HCT116 (cell line): ENCODE data around the gene NXN.

Experiments used
- CBX3 ChIP-seq: IDR thresholded peaks from 2 replicates; pipeline ENCODE4 v1.6.1; 2012; ENCODE audit warnings: low read depth
- ELF1 ChIP-seq: IDR thresholded peaks from 2 replicates; pipeline ENCODE4 v1.6.1; 2012; ENCODE audit warnings: low read depth, borderline replicate concordance
- EZH2 ChIP-seq: fragments of 200-600 bp; sonication (generic); IDR thresholded peaks from 2 replicates; pipeline ENCODE4 v1.6.1; 2017; ENCODE audit warnings: antibody characterized with exemption, mixed run types
- EZH2phosphoT487 ChIP-seq: fragments of 200-600 bp; IDR thresholded peaks from 2 replicates; pipeline ENCODE4 v1.6.1; 2018; ENCODE audit warnings: antibody characterized with exemption, borderline replicate concordance
- JUND ChIP-seq: IDR thresholded peaks from 2 replicates; pipeline ENCODE4 v1.6.1; 2012
- POLR2A ChIP-seq: IDR thresholded peaks from 2 replicates; pipeline ENCODE4 v1.7.0; 2011; ENCODE audit warnings: borderline replicate concordance; ENCODE audit not compliant: insufficient read depth, insufficient read length; ENCODE audit errors: extremely low read depth
- POLR2AphosphoS5 ChIP-seq: IDR thresholded peaks from 2 replicates; pipeline ENCODE4 v1.6.1; 2011; ENCODE audit warnings: mild to moderate bottlenecking, low read depth, low read length, moderate library complexity
- RAD21 ChIP-seq: IDR thresholded peaks from 2 replicates; pipeline ENCODE4 v1.6.1; 2012; ENCODE audit warnings: low read depth, mild to moderate bottlenecking
- REST ChIP-seq: IDR thresholded peaks from 2 replicates; pipeline ENCODE4 v1.6.1; 2012; ENCODE audit warnings: low read depth
- SIN3A ChIP-seq: IDR thresholded peaks from 2 replicates; pipeline ENCODE4 v1.6.1; 2012; ENCODE audit warnings: low read depth
- YY1 ChIP-seq: IDR thresholded peaks from 2 replicates; pipeline ENCODE4 v1.6.1; 2011; ENCODE audit warnings: low read length, low read depth, moderate library complexity, mild to moderate bottlenecking; ENCODE audit not compliant: insufficient replicate concordance; ENCODE audit errors: extremely low read depth
- ZBTB33 ChIP-seq: IDR thresholded peaks from 2 replicates; pipeline ENCODE4 v1.6.1; 2011; ENCODE audit warnings: mild to moderate bottlenecking, low read length, moderate library complexity; ENCODE audit not compliant: insufficient replicate concordance; ENCODE audit errors: extremely low read depth
- ZNF274 ChIP-seq: fragments of 200-500 bp; sonication (Bioruptor generic); IDR thresholded peaks from 2 replicates; pipeline ENCODE4 v1.6.1; 2014; ENCODE audit warnings: mild to moderate bottlenecking, low read depth, low read length, inconsistent platforms
- TF ChIP-seq, protein P1 (sequence below), 3 experiments: fragments of 200-600 bp in 1 of 3; sonication (generic) in 1 of 3; IDR thresholded peaks in 2 of 3; conservative IDR thresholded peaks in 1 of 3; 2 replicates each; pipeline ENCODE4 v1.5.1; 2012 to 2017; ENCODE audit warnings: low read depth in 2 of 3, low read length in 2 of 3, antibody characterized with exemption in 1 of 3, borderline replicate concordance in 1 of 3, control low read depth in 1 of 3, mild to moderate bottlenecking in 1 of 3, mixed read lengths in 1 of 3, mixed run types in 1 of 3, moderate library complexity in 1 of 3; ENCODE audit not compliant: insufficient read depth in 1 of 3

DNA sequence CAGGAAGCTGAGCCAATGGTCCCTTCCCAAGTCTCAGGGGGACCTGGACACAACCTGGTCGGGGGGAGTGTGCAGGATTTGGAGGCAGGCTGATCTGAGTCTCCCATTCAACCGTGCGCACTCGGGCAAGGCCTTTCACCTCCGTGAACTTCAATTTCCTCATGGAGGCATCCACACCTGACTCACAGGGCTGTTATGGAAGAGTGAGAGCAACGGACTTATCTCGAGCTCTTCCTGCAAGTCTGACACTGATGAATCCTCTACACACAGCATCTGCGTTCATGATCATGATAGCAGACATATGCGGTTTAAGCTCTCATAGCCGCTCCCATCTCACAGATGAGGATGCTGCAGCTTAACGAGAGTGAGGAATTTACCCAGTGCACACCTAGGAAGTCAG is 39.0 kb upstream of the NXN start:
- TF ChIP-seq CBX3 = no peak
- no peak for TF ChIP-seq ELF1
- no peak for TF ChIP-seq EZH2phosphoT487
- TF ChIP-seq, protein P1, sequence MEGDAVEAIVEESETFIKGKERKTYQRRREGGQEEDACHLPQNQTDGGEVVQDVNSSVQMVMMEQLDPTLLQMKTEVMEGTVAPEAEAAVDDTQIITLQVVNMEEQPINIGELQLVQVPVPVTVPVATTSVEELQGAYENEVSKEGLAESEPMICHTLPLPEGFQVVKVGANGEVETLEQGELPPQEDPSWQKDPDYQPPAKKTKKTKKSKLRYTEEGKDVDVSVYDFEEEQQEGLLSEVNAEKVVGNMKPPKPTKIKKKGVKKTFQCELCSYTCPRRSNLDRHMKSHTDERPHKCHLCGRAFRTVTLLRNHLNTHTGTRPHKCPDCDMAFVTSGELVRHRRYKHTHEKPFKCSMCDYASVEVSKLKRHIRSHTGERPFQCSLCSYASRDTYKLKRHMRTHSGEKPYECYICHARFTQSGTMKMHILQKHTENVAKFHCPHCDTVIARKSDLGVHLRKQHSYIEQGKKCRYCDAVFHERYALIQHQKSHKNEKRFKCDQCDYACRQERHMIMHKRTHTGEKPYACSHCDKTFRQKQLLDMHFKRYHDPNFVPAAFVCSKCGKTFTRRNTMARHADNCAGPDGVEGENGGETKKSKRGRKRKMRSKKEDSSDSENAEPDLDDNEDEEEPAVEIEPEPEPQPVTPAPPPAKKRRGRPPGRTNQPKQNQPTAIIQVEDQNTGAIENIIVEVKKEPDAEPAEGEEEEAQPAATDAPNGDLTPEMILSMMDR (IDR thresholded peaks at IDR 0.05 in 2 of 3, conservative IDR thresholded peaks at IDR 0.05 in 1 of 3; ENCODE audit: borderline replicate concordance in 1 of 3, insufficient read depth in 1 of 3, low read depth in 2 of 3, low read length in 2 of 3) = no peak
- no peak for TF ChIP-seq ZBTB33
- no peak for TF ChIP-seq POLR2A
- TF ChIP-seq RAD21 = no peak
- TF ChIP-seq YY1 = no peak
- no peak for TF ChIP-seq EZH2
- TF ChIP-seq POLR2AphosphoS5 = no peak
- TF ChIP-seq REST = no peak
- TF ChIP-seq JUND = no peak
- TF ChIP-seq SIN3A = no peak
- no peak for TF ChIP-seq ZNF274
